ENCODE results near the gene CCDC69.
A peak's percentile ranks its signal among the peaks of the same experiment; 100 is the strongest.

Gene CCDC69, protein sequence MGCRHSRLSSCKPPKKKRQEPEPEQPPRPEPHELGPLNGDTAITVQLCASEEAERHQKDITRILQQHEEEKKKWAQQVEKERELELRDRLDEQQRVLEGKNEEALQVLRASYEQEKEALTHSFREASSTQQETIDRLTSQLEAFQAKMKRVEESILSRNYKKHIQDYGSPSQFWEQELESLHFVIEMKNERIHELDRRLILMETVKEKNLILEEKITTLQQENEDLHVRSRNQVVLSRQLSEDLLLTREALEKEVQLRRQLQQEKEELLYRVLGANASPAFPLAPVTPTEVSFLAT

DNA sequence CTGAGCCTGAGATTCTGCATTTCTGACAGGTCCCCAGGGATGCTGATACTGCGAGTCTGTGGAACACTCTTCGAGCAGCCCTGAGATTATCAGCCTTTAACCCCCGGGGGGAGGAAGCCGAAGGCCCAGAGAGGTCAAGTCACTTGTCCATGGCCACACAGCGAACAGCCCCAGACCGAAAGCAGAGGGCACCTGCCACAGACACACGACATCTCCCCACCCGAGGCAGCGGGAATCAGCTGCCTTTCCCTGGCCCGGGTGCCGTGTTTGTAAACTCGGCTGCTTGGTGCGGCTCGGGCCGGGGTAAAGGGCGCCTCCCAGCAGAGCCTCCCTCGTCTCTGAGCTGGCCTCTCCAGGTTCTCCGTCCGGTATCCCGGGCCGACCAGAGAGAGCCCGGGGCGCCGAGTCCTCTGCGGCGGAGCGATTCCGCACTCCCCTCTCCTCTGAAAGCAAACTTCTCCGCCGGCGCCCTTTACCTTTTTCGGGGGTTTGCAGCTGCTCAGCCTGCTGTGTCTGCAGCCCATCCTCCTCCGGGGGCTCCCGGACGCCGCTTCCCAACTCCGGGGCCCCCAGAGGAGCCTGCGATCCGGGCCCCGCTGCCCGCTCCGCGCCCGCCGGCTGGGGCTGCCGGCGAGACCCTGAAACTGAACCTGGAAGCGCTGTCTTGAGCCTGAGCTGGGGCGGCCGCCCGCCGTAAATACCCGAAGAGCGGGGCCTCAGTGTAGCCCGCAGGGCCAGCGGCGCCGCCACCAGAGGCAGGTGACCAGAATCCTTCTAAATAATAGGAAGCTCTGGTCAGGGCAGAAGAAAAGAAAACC lies at the start of gene CCDC69:
Gene CCDC69 (minus strand): TSS at position 646 of the 818 bp plus-strand sequence. CDS start 122 bp downstream, at position 524.
- H3K27ac ChIP-seq (ENCODE audit: low read depth, low read length), result peak within 1 kb of the TSS; percentile 97
- H3K9ac ChIP-seq (ENCODE audit: low read length), result peak within 1 kb of the TSS; percentile 79
- H3K4me3 ChIP-seq (ENCODE audit: low read depth in 1 of 2, low read length in 2 of 2), result peak within 1 kb of the TSS; percentile 67 to 89
- no peaks in the 10 kb centered on the region for H3K27me3 ChIP-seq (ENCODE audit: control insufficient read depth in 1 of 2, insufficient read depth in 2 of 2, low read length in 2 of 2)
- peaks cover 45% of the 10 kb centered on the region for H3K4me1 ChIP-seq (ENCODE audit: insufficient read depth, low read length)
- no peaks in the 10 kb centered on the region for H3K36me3 ChIP-seq (ENCODE audit: insufficient read depth, low read length)
- H3K9me3 ChIP-seq (ENCODE audit: low read length), result no peaks in the 10 kb centered on the region

DNA sequence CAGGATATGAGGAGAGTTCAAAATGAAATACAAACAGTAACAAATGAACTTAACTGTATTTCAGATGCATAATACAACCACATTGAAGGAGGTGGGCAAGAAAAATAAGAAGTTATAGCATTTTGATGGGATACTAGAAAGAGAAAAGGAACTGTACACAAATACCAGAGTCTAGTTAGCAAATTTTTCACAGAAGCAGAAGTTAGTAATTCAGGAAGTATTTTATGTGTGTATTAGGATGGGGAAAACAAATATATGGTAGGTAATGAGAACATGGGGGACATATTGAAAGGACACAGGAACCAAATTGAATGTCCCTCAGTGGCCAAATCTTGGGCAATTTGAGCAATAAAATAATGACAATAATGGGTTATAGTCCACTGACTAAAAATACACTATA lies 47.4 kb upstream of the CCDC69 start:
- Histone ChIP-seq H3K27me3 (ENCODE audit: control insufficient read depth in 1 of 2, insufficient read depth in 2 of 2, low read length in 2 of 2) (no peaks in the 10 kb centered on the region), H3K27ac (ENCODE audit: low read depth, low read length) (no peak overlapping the region), H3K9me3 (ENCODE audit: low read length) (no peaks in the 10 kb centered on the region), H3K4me3 (ENCODE audit: low read depth in 1 of 2, low read length in 2 of 2) (no peak overlapping the region), H3K4me1 (ENCODE audit: insufficient read depth, low read length) (no peaks in the 10 kb centered on the region), H3K36me3 (ENCODE audit: insufficient read depth, low read length) (peaks cover 21% of the 10 kb centered on the region), H3K9ac (ENCODE audit: low read length) (no peak overlapping the region)

DNA sequence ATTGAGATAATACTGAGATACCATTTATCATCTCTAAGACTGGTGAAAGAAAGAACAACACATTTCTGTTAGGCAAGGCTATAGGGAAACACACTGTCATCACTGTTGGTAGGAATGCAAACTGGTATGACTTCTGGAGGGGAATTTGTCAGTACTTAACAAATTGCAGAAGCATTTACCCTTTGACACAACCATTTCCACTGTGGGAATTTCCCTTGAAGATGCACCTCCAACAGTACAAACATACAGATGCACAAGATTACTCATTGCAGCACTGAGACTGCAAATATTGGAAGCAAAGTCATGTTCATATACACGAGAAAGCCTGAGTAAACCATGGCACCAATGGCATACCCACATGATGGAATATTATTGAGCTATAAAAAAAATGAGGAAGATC lies 46.7 kb upstream of the CCDC69 start:
- H3K9me3 ChIP-seq (ENCODE audit: low read length), result no peaks in the 10 kb centered on the region
- H3K4me3 ChIP-seq (ENCODE audit: low read depth in 1 of 2, low read length in 2 of 2), result no peak overlapping the region
- H3K27me3 ChIP-seq (ENCODE audit: control insufficient read depth in 1 of 2, insufficient read depth in 2 of 2, low read length in 2 of 2), result no peaks in the 10 kb centered on the region
- H3K27ac ChIP-seq (ENCODE audit: low read depth, low read length), result no peak overlapping the region
- peaks cover 21% of the 10 kb centered on the region for H3K36me3 ChIP-seq (ENCODE audit: insufficient read depth, low read length)
- no peaks in the 10 kb centered on the region for H3K4me1 ChIP-seq (ENCODE audit: insufficient read depth, low read length)
- H3K9ac ChIP-seq (ENCODE audit: low read length), result no peak overlapping the region

DNA sequence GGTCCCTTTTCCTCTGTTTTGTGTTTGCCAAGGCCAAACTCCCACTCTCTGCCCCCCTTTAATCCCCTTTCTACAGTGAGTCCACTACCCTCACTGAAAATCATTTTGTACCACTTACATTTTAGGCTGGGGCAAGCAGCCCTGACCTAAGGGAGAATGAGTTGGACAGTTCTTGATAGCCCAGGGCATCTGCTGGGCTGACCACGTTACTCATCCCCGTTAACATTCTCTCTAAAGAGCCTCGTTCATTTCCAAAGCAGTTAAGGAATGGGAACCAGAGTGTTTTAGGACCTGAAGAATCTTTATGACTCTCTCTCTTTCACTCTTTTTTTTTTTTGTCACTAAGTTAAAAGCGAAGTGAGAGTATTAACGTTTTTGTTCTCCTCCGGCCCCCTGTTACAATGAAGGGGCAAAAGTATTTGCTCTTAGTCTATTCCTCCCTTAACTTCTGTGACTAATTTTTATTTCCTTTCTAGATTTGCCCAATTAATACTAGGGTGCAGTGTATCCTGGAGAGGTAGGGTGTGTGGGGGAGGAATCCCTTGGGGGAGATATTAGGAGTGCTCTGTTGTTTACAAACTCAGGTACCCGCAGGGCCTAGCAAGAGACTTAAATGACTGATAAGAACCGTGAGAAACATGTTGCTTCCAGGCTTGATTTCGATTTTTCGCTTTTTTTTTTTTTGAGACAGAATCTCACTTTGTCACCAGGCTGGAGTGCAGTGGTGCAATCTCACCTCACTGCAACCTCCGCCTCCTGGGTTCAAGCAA lies 43.8 kb upstream of the CCDC69 start:
- Histone ChIP-seq H3K4me1 (ENCODE audit: insufficient read depth, low read length) (no peaks in the 10 kb centered on the region), H3K9me3 (ENCODE audit: low read length) (no peaks in the 10 kb centered on the region), H3K9ac (ENCODE audit: low read length) (no peak overlapping the region), H3K27me3 (ENCODE audit: control insufficient read depth in 1 of 2, insufficient read depth in 2 of 2, low read length in 2 of 2) (no peaks in the 10 kb centered on the region), H3K27ac (ENCODE audit: low read depth, low read length) (no peak overlapping the region), H3K4me3 (ENCODE audit: low read depth in 1 of 2, low read length in 2 of 2) (no peak overlapping the region), H3K36me3 (ENCODE audit: insufficient read depth, low read length) (peaks cover 29% of the 10 kb centered on the region)

DNA sequence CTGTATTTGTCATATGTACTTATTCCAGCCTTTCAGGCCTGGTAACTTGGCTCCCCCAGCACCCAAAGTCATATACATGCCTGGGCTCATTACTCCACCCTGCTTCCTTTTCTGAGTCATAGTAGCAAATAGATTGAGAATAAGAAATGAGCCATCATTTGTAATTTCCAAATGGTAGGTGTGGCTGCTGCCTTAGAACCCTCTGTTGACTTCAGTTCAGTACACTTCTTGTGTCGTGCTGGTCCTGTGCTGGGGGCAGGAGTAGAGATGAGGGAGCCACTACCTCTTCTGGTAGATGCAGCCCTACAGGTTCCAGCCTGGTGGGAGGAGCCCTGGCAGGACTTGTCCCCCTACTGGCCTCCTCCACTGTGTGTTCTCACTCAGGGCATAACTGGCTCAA lies 40.2 kb upstream of the CCDC69 start:
- H3K4me1 ChIP-seq (ENCODE audit: insufficient read depth, low read length), result no peaks in the 10 kb centered on the region
- no peak overlapping the region for H3K4me3 ChIP-seq (ENCODE audit: low read depth in 1 of 2, low read length in 2 of 2)
- H3K36me3 ChIP-seq (ENCODE audit: insufficient read depth, low read length), result peaks cover 27% of the 10 kb centered on the region
- H3K9ac ChIP-seq (ENCODE audit: low read length), result no peak overlapping the region
- no peaks in the 10 kb centered on the region for H3K9me3 ChIP-seq (ENCODE audit: low read length)
- H3K27me3 ChIP-seq (ENCODE audit: control insufficient read depth in 1 of 2, insufficient read depth in 2 of 2, low read length in 2 of 2), result no peaks in the 10 kb centered on the region
- H3K27ac ChIP-seq (ENCODE audit: low read depth, low read length), result no peak overlapping the region

DNA sequence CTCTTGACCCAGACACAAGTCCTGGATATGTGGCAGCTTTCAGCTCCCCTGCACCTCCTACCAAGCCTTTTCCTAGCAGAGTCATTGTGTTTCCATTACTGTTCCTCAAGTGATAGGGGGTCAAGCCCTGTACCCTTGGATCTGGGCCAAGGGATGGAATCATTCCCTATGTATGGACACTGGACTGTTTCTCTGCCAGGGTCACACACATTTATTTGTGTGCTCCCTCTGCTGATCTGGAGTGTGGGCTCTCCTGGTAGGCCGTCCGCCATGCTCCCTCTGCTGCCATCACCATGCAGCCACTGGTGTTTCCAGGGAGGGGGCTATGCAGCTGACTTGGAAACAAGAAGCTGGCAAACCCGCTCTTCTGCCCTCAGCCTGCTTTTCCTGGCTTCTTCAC lies 38.6 kb upstream of the CCDC69 start:
- H3K9ac ChIP-seq (ENCODE audit: low read length), result no peak overlapping the region
- H3K9me3 ChIP-seq (ENCODE audit: low read length), result no peaks in the 10 kb centered on the region
- H3K4me1 ChIP-seq (ENCODE audit: insufficient read depth, low read length), result peaks cover under 1% of the 10 kb centered on the region
- no peak overlapping the region for H3K27ac ChIP-seq (ENCODE audit: low read depth, low read length)
- peaks cover 25% of the 10 kb centered on the region for H3K36me3 ChIP-seq (ENCODE audit: insufficient read depth, low read length)
- no peaks in the 10 kb centered on the region for H3K27me3 ChIP-seq (ENCODE audit: control insufficient read depth in 1 of 2, insufficient read depth in 2 of 2, low read length in 2 of 2)
- H3K4me3 ChIP-seq (ENCODE audit: low read depth in 1 of 2, low read length in 2 of 2), result no peak overlapping the region

DNA sequence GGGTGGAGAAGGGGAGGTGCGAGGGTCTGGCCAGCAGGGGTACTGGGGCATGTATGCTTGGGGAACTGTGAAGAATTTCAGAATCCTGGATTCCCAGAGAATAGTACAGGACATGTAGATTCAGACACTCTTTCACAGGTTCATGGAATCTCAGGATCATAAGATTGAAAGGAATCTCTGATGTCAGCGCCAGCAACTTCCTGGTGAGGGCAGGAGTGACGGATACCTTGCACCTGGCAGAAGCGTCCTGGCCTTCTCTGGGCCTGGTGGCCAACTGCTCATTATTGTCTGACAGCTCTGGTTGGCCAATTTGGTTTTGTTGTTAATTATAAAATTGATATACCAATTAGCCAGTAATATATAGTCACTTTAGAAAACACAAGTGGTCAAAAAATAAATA lies 36.0 kb upstream of the CCDC69 start:
- no peak overlapping the region for H3K4me3 ChIP-seq (ENCODE audit: low read depth in 1 of 2, low read length in 2 of 2)
- H3K9ac ChIP-seq (ENCODE audit: low read length), result no peak overlapping the region
- H3K27ac ChIP-seq (ENCODE audit: low read depth, low read length), result no peak overlapping the region
- H3K9me3 ChIP-seq (ENCODE audit: low read length), result no peaks in the 10 kb centered on the region
- peaks cover 14% of the 10 kb centered on the region for H3K36me3 ChIP-seq (ENCODE audit: insufficient read depth, low read length)
- peaks cover 3% of the 10 kb centered on the region for H3K4me1 ChIP-seq (ENCODE audit: insufficient read depth, low read length)
- no peaks in the 10 kb centered on the region for H3K27me3 ChIP-seq (ENCODE audit: control insufficient read depth in 1 of 2, insufficient read depth in 2 of 2, low read length in 2 of 2)

DNA sequence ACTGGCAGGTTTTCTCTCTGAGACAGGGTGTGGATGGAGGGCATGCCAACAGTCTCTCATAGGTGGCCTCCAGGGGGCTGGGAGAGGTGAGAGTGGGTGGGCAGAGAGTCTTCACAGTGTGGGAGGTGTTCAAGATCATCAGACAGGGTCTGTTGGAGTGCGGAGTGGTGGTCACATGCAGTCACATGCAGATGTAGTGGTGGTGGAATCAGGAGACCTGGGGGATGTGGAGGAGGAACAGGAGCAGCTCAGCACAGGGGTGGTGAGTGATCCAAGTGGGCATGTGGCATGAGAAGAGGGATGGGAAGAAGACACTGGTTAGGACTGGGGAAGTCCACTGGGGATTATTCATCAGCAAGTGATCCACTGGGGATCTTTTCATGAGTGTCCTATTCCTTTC lies 34.9 kb upstream of the CCDC69 start:
- peaks cover 7% of the 10 kb centered on the region for H3K36me3 ChIP-seq (ENCODE audit: insufficient read depth, low read length)
- H3K9me3 ChIP-seq (ENCODE audit: low read length), result no peaks in the 10 kb centered on the region
- no peak overlapping the region for H3K27ac ChIP-seq (ENCODE audit: low read depth, low read length)
- H3K4me1 ChIP-seq (ENCODE audit: insufficient read depth, low read length), result peaks cover 12% of the 10 kb centered on the region
- H3K27me3 ChIP-seq (ENCODE audit: control insufficient read depth in 1 of 2, insufficient read depth in 2 of 2, low read length in 2 of 2), result no peaks in the 10 kb centered on the region
- no peak overlapping the region for H3K4me3 ChIP-seq (ENCODE audit: low read depth in 1 of 2, low read length in 2 of 2)
- no peak overlapping the region for H3K9ac ChIP-seq (ENCODE audit: low read length)

DNA sequence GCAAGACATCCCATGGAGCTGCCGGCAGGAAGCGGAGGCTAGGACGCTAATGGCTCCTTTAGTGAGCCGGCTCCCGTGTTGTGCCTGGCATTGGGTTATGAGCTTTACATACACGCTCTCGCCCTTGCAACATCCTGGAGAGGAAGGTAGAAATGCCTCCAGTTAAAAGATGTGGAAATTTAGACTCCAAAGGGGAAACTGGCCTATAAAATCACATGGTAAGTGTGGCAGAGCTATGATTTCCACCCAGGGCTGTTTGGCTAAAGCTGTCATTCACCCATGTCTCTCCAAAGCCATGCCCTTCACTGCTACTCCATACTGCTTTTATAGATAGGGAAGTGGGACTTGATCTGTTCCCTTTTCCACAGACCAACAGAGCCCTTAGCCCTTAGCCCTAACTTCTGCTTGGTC lies 34.3 kb upstream of the CCDC69 start:
- H3K9me3 ChIP-seq (ENCODE audit: low read length), result no peaks in the 10 kb centered on the region
- H3K4me1 ChIP-seq (ENCODE audit: insufficient read depth, low read length), result peaks cover 17% of the 10 kb centered on the region
- peaks cover 7% of the 10 kb centered on the region for H3K36me3 ChIP-seq (ENCODE audit: insufficient read depth, low read length)
- no peaks in the 10 kb centered on the region for H3K27me3 ChIP-seq (ENCODE audit: control insufficient read depth in 1 of 2, insufficient read depth in 2 of 2, low read length in 2 of 2)
- H3K27ac ChIP-seq (ENCODE audit: low read depth, low read length), result no peak overlapping the region
- H3K9ac ChIP-seq (ENCODE audit: low read length), result no peak overlapping the region
- H3K4me3 ChIP-seq (ENCODE audit: low read depth in 1 of 2, low read length in 2 of 2), result no peak overlapping the region

DNA sequence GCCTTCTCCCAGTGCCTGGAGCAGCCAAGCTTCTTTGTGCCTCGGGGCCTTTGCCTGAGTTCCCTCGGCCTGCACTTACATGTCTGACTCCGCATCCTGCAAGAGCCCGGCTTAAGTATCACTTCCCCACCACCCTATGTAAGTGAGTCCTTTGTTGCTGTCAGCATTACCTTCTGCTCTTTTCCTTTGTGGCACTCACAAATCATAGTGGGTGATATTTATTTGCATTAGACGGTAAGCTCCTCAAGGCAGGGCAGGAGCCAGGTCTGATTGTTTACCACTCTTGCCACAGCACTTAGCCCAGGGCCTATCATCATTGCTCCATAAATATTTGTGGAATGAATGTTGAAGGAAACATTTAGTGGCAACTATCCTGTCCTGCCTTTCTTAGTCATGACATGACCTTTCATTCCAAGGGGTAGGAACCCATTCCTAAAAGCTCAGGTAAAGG lies 33.9 kb upstream of the CCDC69 start:
- Histone ChIP-seq H3K4me3 (ENCODE audit: low read depth in 1 of 2, low read length in 2 of 2) (no peak overlapping the region), H3K36me3 (ENCODE audit: insufficient read depth, low read length) (peaks cover 7% of the 10 kb centered on the region), H3K27ac (ENCODE audit: low read depth, low read length) (no peak overlapping the region), H3K9ac (ENCODE audit: low read length) (no peak overlapping the region), H3K4me1 (ENCODE audit: insufficient read depth, low read length) (peaks cover 17% of the 10 kb centered on the region), H3K9me3 (ENCODE audit: low read length) (no peaks in the 10 kb centered on the region), H3K27me3 (ENCODE audit: control insufficient read depth in 1 of 2, insufficient read depth in 2 of 2, low read length in 2 of 2) (no peaks in the 10 kb centered on the region)

DNA sequence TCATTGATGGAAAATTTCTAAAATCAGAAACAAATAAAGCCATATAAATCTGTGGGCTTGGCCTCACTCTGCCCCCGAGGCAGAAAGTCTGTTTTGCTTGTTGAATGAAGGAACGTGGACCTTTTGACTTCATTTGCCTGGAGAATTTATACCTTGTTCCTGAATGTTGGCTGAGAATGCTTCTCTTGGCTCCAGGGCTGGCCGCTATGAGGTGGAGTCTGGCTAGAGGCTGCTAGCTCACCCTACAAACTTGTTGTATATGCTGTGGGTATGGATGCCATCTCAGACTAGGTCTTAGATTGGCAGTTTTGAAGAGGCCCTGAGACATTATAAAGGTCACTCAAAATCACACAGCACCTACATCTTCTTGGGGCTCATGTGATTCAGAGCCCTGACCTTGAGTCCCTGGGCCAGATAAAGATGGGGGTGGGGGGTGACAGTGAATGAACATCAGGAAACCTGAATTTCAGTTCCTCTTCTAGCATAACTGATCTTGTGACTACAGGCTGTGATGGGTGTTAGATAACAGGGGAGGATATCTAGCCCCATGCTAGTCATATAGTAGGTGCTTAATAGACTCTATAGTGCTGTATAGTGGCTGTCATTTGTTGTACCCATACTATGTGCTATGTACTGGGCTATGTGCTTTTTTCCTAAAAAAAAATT lies 31.9 kb upstream of the CCDC69 start:
- H3K36me3 ChIP-seq (ENCODE audit: insufficient read depth, low read length), result no peaks in the 10 kb centered on the region
- H3K9me3 ChIP-seq (ENCODE audit: low read length), result no peaks in the 10 kb centered on the region
- no peaks in the 10 kb centered on the region for H3K27me3 ChIP-seq (ENCODE audit: control insufficient read depth in 1 of 2, insufficient read depth in 2 of 2, low read length in 2 of 2)
- no peak overlapping the region for H3K9ac ChIP-seq (ENCODE audit: low read length)
- H3K4me3 ChIP-seq (ENCODE audit: low read depth in 1 of 2, low read length in 2 of 2), result no peak overlapping the region
- no peak overlapping the region for H3K27ac ChIP-seq (ENCODE audit: low read depth, low read length)
- peaks cover 17% of the 10 kb centered on the region for H3K4me1 ChIP-seq (ENCODE audit: insufficient read depth, low read length)
